ENCODE measurements around the gene SIX2.

SIX2 gene

DNA sequence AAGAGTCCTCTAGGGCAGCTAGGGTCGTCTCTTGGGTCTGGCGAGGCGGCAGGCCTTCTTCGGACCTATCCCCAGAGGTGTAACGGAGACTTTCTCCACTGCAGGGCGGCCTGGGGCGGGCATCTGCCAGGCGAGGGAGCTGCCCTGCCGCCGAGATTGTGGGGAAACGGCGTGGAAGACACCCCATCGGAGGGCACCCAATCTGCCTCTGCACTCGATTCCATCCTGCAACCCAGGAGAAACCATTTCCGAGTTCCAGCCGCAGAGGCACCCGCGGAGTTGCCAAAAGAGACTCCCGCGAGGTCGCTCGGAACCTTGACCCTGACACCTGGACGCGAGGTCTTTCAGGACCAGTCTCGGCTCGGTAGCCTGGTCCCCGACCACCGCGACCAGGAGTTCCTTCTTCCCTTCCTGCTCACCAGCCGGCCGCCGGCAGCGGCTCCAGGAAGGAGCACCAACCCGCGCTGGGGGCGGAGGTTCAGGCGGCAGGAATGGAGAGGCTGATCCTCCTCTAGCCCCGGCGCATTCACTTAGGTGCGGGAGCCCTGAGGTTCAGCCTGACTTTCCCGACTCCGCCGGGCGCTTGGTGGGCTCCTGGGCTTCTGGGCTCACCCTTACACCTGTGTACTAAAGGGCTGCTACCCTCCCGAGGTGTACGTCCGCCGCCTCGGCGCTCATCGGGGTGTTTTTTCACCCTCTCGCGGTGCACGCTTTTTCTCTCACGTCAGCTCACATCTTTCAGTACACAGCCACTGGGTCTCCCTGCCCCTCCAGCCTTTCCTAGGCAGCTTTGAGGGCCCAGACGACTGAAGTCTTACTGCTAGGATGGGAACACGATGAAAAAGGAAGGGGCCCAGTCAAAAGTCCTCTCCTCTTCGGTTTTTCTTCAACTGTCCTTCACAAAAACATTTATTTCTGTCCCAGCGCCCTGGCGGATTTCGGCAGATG, 8.1 kb downstream of the SIX2 start:
- DNase-seq: no peak

DNA sequence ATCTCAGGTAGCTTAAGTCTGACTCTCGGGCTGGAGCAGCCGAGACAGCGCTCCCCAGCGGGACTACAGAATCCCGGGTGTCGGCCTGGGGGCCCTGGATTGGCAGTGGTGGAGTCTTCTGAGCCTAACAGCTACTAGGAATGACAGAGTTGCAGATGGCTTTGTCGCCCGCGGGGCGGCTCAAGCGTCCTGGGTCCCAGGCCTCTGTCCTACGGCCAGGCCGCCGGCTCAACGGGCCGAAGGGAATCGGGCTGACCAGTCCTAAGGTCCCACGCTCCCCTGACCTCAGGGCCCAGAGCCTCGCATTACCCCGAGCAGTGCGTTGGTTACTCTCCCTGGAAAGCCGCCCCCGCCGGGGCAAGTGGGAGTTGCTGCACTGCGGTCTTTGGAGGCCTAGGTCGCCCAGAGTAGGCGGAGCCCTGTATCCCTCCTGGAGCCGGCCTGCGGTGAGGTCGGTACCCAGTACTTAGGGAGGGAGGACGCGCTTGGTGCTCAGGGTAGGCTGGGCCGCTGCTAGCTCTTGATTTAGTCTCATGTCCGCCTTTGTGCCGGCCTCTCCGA, 8.8 kb downstream of the SIX2 start:
- no peak for DNase-seq

DNA sequence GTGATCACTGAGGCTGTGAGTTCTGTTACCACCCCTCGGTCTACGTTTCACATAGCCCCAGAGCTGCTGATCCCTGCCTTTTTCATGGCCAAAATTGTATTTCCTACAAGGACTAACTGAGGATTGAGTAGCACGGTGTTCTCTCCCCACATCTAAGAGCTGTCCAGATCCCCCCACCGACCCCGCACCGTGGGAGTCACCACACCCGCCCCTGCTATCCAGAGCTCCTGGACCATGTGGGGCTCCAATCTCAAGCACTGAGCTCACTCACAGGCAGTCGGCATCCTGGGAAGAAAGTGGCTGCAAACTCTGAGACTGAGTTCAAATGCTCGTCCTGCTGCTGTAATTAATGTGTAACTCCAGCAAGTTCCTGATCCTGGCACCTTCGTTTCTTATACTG, 9.7 kb downstream of the SIX2 start:
- no peak for DNase-seq

DNA sequence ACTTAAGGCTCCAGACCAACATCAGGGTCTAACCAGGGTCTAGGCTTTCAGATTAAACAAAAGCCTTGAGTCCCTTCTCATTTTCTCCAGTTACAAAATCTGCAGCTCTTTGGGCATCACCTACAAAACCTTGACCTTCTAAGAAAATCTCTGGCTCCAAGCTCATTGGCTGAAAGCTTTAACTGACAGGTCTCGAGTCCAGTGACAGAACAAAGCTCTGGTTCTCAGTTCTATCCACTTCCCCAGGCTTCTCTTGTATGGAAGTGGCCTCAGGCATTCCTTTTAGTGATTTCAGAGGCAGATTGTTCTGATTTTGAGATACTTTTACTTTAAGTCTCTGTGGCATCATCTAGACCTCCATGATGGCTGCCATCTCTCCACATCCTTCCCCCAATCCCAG, 11.3 kb downstream of the SIX2 start:
- DNase-seq: peak; percentile 18

DNA sequence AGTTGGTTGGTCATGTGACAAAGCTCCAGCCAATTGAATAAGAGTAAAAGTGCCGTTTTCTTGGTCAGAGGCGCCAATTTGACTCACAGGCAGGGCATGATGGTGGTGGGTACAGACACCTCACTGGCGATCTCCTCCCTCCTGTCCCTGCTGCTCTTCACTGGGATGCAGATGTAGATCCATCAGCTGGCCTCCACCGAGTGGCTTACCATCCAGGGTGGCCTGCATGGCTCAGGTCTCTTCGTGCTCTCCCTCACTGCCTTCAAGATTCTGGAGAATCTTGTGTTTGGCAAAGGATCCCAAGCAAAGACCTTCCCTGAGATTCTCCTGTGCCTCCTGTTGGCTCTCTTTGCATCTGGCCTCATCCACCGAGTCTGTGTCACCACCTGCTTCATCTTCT, 12.9 kb downstream of the SIX2 start:
- no peak for DNase-seq

DNA sequence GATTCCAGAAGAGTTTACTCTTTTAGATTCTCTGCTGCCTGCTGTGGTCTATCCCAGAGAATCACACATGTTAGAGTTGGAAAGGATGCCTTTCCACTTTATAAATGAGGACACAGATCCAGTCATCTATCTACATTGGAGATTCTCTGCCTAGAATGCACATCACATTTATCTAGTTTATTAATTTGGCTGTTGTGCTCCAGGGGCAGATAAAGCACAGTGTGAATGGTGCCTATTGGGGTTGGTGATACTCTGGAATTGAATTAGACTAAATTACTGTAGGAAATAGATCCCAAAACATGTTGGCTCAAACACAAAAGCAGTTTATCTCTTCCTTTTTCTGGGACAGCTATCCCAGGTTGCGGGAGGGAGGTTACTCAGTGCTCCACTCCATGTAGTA, 14.9 kb downstream of the SIX2 start:
- no peak for DNase-seq

DNA sequence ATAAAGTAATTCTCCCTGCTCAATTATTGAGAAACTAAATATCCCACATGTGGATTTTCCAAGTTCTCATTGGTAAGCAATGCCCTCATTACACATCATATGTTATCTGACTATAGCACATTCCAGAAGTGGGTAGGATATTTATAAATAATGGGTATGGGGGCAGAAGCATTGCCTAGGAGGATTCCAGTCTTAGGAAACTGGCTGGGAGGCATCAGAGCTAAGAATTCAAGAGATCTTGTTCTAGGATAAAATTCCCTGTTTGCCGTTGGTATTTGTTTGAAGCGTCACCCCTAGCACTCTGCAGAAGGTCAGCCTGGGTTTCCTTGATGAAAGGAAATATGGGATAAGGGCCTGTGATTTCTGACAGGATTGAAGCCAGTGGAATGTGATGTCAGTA, 20.1 kb downstream of the SIX2 start:
- no peak for DNase-seq

DNA sequence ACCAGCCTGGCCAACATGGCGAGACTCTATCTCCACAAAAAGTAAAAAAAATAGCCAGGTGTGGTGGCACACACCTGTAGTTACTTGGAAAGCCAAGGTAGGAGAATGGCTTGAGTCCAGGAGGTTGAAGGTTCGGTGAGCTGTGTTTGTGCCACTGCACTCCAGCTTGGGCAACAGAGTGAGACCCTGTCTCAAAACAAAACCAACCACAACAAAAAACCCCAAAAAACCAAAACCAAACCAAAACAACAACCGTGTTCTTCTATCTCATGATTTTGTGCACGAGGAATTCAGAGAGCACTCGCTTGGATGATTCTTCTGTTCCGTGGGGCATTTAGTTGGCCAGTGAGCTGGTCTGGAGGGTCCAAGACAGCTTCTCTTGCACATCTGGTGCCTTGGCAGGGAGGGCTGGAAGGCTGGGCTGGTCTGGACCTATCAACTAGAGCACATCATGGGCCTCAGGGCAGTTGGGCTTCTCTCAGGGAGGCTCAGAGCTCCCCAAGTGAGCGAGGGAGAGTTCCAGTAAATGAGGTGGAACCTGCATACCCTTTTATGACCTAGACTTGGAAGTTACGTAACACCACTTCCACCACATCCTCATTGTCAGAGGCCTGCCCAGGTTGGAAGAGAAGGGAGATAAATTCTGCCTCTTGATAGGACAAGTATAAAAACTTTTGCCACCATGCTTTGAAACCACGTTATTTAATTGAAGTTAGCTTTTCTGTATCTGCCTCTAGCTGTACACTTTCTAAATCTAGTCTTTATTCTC, 25.2 kb downstream of the SIX2 start:
- DNase-seq: no peak

DNA sequence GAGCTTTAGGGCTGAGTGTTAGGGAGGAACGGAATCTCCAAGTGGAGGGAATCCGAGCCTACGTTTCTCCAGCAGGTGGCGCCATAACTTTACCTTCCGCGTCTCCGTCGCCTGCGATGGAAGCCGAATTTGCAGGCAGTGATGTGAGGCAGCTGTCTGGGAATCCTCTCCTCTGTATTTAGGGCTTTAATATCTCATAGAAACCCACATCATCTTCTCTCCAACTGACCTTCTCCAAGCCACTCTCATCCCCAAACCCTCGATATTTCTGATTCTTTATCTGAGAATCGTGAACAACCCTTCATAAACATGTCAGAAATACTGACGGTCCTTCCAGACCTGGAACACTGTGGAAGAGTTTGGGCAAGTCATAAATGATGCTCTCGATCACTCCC, 27.5 kb downstream of the SIX2 start:
- DNase-seq: peak; percentile 76

DNA sequence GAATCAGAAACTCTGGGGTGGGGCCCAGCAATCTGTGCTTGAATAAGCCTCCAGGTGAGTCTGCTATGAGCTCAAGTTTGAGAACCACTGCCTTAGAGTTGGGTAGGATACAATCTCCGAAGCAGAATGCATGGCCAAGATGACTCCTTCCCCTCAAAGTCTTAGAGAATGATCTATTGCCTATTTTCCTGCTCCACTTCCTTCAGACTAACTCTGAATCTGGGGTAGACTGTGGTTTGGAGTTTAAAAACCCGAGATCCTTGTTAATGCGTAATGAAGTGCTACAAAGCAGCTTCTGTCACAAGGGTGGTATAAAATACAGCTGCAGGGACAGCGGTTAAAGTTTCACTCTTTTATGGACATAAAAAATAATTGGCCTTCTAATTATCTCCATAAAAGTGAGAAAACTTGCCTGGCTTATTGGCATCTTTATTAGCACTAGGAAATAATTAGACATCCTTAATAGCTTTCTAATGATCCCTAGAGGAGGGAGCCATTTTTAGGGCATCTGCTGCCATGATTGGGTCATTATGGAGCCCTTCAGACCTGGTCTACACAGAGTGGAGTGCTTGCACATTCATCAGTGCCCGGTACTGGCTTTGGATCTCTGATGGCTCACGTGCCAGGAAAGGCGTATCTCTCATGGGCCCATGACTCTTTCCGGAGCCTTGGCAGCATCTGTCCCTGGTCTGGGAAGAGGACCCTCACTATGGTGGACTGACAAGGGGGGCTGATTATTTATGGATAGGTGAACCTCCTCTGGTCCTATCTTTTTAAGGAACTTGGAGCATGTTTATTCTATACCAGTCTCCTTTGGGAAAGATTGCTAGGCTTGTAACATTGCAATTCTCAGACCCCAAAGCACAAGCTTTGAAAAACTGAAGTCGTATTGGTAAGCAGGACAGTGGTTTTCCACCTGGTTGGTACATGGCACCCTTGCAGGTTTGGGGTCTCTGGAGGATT, 28.2 kb downstream of the SIX2 start:
- no peak for DNase-seq

DNA sequence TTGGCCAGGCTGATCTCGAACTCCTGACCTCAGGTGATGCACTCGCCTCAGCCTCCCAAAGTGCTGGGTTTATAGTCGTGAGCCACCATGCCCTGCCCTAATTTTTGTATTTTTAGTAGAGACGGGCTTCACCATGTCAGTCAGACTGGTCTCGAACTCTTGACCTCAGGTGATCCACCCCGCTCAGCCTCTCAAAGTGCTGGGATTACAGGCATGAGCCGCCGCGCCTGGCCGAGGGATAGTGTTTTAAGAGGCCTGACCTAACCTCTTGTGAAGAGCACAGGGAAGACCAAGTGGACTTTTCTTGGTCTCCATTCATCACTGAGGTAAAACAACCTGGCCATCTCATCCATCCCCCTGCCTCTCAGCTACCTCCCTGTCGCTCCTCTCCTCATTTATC, 29.7 kb downstream of the SIX2 start:
- no peak for DNase-seq

DNA sequence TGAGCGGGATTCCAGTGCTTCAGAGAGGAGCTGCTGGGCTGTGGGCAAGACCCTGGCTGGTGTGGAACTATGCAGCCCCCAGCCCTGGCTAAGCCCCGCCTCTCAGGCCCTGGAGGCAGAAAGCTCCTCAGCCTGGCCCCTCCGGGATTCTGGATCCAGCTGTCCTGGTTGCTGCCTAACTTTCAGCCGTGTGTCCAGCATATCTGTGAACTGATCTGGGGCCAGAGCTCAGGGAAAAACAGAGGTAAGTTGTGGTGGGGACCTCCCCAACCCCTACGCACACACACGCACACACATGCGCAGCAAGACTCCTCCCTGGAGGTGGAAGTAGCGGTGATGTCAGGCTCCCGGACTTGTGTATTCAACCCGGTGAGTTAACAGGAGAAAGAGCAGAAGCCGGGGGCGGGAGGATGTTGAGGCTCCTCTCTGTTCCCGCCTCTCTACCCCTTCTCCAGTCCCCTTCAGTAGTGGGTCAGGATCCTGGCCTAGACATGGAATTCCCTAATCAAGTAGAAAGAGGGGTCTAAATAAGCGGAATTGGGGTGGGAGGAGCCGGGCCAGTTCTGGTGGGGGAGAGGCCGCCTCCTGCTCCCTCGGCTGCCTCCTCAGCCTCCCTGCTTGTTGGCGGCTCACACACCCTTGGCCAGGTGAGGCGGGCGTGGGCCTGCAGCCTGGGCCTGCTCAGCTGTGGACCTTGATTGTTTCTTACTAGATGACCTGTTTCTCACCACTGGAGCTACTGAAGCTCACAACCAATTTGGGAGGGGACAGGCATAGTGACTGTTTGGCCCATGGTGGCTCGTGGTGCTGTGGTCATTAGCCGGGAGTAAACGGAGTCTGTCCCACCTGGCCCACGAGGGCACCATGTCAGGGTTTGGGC, 33.4 kb downstream of the SIX2 start:
- no peak for DNase-seq

DNA sequence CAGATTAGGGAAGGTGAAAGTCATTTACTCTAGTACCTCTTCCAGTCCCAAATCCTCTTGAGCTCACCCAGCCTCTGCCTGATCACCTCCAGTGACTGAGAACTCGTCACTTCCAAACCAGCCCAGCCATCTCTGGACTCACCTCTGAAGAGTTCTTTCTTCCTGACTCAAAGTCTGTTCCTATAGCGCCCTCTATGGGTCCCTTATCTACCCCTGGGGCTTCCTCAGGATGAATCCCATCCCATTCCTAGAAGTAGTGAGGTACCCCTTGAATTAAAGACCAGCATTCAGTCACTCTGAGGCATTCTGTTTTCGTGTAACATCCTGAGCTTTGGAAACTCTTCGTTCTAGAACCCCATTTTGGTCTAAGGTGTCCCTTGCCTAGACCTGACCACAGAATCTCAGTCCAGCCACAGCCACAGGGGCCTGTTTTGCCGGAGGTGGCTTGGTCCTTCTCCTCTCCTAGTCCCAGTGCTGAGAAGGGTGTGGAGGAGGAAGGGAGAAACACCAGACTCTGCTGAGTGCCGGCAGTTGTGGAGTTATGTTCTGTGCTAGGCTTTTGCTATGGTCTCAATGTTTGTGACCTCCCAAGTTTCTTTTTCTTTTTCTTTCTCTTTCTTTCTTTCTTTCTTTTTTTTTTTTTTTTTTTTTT, 35.1 kb downstream of the SIX2 start:
- peak; percentile 35 for DNase-seq

DNA sequence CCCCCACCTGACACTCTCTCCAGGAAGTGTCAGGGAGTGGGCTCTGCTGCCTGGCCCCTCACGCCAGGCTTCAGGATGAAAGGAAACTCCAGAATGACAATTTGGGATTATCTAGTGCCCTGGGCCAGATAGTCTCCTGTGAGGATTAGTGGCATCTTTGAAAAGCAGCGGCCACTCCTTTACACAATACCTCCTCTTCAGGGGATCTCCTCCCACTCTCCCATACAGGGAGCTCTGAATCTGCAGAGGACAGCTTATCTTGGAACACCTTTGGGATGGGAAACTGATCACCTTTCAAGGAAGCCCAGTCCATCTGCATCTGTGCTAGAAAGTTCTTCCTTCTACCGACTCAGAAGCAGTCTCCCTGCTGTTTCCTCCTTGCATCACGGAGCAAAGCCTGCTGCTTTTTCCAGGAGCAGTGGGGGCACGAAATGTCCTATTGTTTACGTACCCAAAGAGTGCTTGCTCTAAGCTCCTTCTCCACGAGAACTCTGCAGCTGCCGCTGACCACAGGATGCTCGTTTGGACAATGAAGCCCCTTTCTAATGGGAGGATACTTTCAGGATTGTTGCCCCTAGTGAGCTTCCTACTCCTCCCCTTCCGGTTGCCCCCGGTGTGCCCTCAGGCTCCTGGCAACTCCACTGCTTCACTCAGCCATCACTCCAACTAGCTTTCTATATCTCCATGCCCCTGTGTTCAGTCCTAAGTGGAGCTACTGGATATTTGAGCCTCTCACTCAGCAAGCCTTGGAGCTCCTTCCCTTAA, 36.3 kb downstream of the SIX2 start:
- no peak for DNase-seq

DNA sequence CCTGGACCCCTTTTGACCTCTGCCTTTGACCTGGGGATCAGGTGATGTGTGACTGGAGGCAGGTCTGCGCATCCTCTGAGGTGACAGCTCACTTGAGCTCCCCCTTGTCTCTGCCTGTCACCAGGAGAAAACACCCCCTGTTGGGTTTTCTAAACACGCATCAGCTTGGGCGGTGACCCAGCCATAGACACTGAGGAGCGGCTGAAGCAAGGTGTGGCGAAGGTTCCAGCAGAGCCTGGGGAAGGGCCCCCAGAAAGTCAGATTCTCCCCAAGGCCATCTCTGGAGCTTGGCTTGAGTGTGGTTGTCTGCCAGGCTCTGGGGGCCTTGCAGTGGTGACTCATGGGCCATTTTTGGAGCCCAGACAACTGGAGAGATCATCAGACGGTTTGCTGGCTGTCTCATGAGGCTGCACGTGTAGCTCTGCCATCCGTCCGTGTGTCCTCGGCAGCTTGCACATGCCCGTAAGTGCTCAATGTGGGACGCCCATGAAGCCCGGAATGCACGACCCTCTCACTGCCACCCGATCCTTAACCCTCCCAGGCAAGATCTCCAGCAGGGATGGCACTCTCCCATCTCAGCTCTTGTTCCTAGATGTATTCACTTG, 38.3 kb downstream of the SIX2 start:
- DNase-seq: peak; percentile 52

DNA sequence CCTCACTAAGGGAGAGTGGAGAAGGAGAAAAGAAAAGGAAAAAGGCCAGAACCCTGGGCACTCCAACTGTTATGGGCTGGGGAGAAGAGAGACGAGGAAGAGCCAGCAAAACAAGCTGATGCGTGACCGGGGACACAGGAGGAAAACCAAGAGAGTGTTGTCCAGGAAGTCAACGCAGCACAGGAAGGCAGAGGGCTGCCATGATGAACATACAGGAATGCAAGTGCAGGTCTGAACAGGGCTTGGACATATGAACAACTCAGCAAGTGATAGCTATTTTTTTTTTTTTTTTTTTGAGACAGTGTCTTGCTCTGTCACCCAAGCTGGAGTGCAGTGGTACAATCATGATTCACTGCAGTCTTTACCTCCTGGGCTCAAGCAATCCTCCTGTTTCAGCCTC, 39.3 kb downstream of the SIX2 start:
- no peak for DNase-seq

DNA sequence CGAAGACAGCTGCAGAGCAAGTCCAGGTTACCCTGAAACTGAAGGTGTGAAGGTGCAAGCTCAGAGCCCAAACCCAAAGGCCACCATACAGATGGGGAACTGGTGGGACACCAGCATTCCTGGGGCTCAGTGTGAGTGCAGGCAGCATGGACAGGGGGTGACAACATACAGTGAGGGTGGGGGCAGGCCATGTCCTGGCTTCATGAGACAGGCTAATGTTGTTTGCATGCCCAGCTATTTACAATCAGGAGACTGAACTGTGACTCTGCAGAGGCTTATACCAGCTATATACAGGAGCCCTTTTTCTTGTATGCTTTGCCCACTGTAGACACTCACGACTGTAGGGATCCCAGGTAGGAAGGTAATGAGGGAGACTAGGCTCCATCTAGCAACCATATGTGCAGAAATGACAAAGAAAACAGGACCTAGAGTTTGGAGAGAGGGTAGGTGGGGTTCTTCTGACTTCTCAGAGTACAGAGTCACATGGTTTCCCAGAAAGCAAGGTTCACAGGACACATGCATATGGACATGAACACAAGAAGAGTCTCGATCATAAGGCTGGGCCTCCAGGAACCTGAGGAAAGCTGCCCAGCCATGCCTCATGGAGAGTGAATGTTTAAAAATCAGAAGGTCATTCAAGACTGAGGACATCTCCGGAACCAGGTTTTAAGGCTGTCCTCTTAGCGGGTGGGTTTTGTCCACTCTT, 41.4 kb downstream of the SIX2 start:
- no peak for DNase-seq

DNA sequence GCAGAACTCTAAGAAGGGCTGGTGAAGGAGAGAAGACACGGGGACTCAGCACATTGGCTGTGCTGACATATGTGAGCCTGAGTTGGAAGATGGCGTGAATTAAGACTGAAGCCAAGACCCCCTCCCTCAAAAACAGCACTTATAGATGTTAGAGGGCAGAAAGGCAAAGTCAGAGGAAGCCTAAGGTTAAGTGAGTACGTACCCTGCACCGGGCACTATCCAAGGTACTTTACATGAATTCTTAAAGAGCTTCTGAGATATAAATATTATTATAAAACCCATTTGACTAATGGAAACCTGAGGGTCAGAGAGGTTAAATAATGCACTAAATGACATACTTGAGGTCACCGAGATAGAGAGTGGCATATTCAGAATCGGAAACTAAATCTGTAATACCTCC, 42.2 kb downstream of the SIX2 start:
- DNase-seq: no peak

DNA sequence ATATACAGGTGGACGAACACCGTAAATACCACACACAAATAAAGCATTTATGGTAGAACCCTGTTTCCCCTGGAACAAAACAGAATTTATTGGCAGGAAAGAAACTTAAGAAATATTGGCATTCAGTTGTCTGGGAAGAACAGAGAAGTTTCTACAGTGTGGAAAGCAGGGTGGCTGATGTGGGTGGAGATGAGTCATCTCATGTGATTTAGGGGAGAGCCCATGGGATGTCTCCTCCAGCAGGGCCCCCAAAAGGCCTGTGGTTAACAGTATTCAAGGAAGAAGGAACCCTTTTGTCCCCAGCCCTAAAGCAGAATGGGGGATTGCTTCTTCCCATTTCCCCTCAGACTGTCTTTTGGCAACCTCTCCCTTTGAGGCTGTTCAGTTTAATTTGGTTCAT, 43.6 kb downstream of the SIX2 start:
- no peak for DNase-seq

Measured in fibroblast of skin of scalp (primary cell).